ENCODE measurements around the gene CHN1. TPM values are rescaled to one million over a fixed set of nuclear protein-coding genes. Genes with fewer than 3 reads are reported as not detected.

Gene CHN1
- total RNA-seq, 1 experiment from 2014 or later: 0.41 TPM

- DNase-seq: no peak
- ChIA-PET CTCF (interaction anchor here (0.5 to 2.1 kb wide), 2 partner anchors 27 to 208 kb away, joined by 4 to 5 read pairs; no protein-coding TSS in a partner anchor), POLR2A (no interaction called here)
- Mint-ChIP-seq H3K36me3 (ENCODE audit: insufficient read depth, unreplicated experiment) (no peaks in the 10 kb centered on the region), H3K27me3 (ENCODE audit: insufficient read depth, unreplicated experiment) (peaks cover 4% of the 10 kb centered on the region), H3K4me1 (ENCODE audit: low read depth, unreplicated experiment) (no peaks in the 10 kb centered on the region), H3K27ac (ENCODE audit: unreplicated experiment) (no peak overlapping the region), H3K4me3 (ENCODE audit: unreplicated experiment) (no peak overlapping the region), H3K9me3 (ENCODE audit: unreplicated experiment) (no peaks in the 10 kb centered on the region)
- Histone ChIP-seq H3K4me1 (peaks cover 5% of the 10 kb centered on the region; the same call in 1 of the 2 replicates), H3K9me3 (no peaks in the 10 kb centered on the region), H3K27me3 (replicated peaks; ENCODE audit: control insufficient read depth, insufficient read depth, low read length) (no peaks in the 10 kb centered on the region), H3K36me3 (ENCODE audit: control insufficient read depth, insufficient read depth, low read length) (no peaks in the 10 kb centered on the region), H3K4me3 (ENCODE audit: low read depth, low read length) (no peak overlapping the region)
- peak in 1 of 2 experiments; percentile 16 for TF ChIP-seq CTCF (IDR thresholded peaks at IDR 0.05; ENCODE audit: insufficient read depth in 1 of 2, low read depth in 1 of 2, low read length in 1 of 2, severe bottlenecking in 1 of 2, unreplicated experiment in 1 of 2)
- no TSS peak for BruUV-seq (replicated peaks)
- intact Hi-C loops (cut with micrococcal nuclease; ENCODE audit: unreplicated experiment): loop anchor here (10.0 kb wide), 1 partner anchor 109 kb away; no protein-coding TSS in a partner anchor
Measured at GRCh38 chr2:174776223-174776622, 229.0 kb downstream of the CHN1 start.

DNA sequence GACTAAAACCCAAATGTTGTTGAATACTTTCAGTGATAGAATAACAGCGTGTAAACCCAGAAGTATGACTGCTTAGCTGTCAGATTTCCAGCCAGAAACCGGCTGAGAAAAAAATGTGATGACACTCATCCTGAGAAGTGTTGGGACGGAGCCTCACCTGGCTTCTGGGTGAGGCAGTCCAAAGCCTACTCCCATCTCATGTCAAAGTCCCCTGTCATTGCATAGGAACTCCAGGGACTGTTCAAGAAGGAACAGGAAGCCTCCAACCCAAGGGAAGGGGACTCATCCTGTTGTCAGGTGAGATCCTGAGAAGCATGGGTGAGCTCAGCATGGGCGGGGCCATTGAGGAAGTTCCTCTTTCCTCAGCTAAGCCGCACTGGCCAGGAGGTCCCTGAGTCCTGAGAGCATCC, 229.6 kb downstream of the CHN1 start:
- Histone ChIP-seq H3K4me3 (ENCODE audit: low read depth, low read length) (no peak overlapping the region), H3K36me3 (ENCODE audit: control insufficient read depth, insufficient read depth, low read length) (no peaks in the 10 kb centered on the region), H3K9me3 (no peaks in the 10 kb centered on the region), H3K27me3 (replicated peaks; ENCODE audit: control insufficient read depth, insufficient read depth, low read length) (no peaks in the 10 kb centered on the region), H3K4me1 (peaks cover 5% of the 10 kb centered on the region; the same call in 1 of the 2 replicates)
- no peak overlapping the region for H3K4me3 Mint-ChIP-seq (ENCODE audit: unreplicated experiment)
- no peaks in the 10 kb centered on the region for H3K36me3 Mint-ChIP-seq (ENCODE audit: insufficient read depth, unreplicated experiment)
- ChIA-PET CTCF (interaction anchor here (0.5 to 2.1 kb wide), 2 partner anchors 27 to 208 kb away, joined by 4 to 5 read pairs; no protein-coding TSS in a partner anchor), POLR2A (no interaction called here)
- H3K27ac Mint-ChIP-seq (ENCODE audit: unreplicated experiment): no peak overlapping the region
- intact Hi-C loops (cut with micrococcal nuclease; ENCODE audit: unreplicated experiment): loop anchor here (10.0 kb wide), 1 partner anchor 109 kb away; no protein-coding TSS in a partner anchor
- H3K27me3 Mint-ChIP-seq (ENCODE audit: insufficient read depth, unreplicated experiment): peaks cover 4% of the 10 kb centered on the region
- no peaks in the 10 kb centered on the region for H3K9me3 Mint-ChIP-seq (ENCODE audit: unreplicated experiment)
- no peaks in the 10 kb centered on the region for H3K4me1 Mint-ChIP-seq (ENCODE audit: low read depth, unreplicated experiment)
- no peak for TF ChIP-seq CTCF (IDR thresholded peaks at IDR 0.05; ENCODE audit: insufficient read depth in 1 of 2, low read depth in 1 of 2, low read length in 1 of 2, severe bottlenecking in 1 of 2, unreplicated experiment in 1 of 2)
- no peak for DNase-seq
- BruUV-seq (replicated peaks): no TSS peak

DNA sequence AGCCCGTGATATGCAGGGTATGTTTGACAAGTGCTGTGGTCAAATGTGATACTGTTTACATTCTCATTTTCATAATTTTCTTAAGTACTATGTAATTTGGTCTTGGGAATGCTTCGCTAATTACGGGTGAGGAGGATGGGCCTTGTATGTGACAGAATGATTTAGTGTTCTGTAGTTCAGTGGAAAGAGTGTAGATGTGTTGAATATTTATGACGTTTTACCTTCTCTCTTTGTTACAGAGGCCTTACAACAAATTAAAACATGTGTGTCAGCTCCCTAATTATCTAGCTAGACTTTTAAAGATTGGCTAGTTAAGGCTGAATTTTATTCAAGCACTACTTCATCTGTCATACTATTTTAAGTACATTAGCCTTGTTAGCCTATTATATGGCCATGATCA, 230.3 kb downstream of the CHN1 start:
- Mint-ChIP-seq H3K4me1 (ENCODE audit: low read depth, unreplicated experiment) (no peaks in the 10 kb centered on the region), H3K4me3 (ENCODE audit: unreplicated experiment) (no peak overlapping the region), H3K27me3 (ENCODE audit: insufficient read depth, unreplicated experiment) (peaks cover 4% of the 10 kb centered on the region), H3K9me3 (ENCODE audit: unreplicated experiment) (no peaks in the 10 kb centered on the region), H3K36me3 (ENCODE audit: insufficient read depth, unreplicated experiment) (no peaks in the 10 kb centered on the region), H3K27ac (ENCODE audit: unreplicated experiment) (no peak overlapping the region)
- BruUV-seq (replicated peaks): no TSS peak
- no peak for DNase-seq
- no peak for TF ChIP-seq CTCF (IDR thresholded peaks at IDR 0.05; ENCODE audit: insufficient read depth in 1 of 2, low read depth in 1 of 2, low read length in 1 of 2, severe bottlenecking in 1 of 2, unreplicated experiment in 1 of 2)
- H3K36me3 ChIP-seq (ENCODE audit: control insufficient read depth, insufficient read depth, low read length): no peaks in the 10 kb centered on the region
- no peaks in the 10 kb centered on the region for H3K9me3 ChIP-seq
- no peaks in the 10 kb centered on the region for H3K27me3 ChIP-seq (replicated peaks; ENCODE audit: control insufficient read depth, insufficient read depth, low read length)
- CTCF ChIA-PET: interaction anchor here (2.1 kb wide), 1 partner anchor 26 kb away, joined by 5 read pairs; no protein-coding TSS in a partner anchor
- POLR2A ChIA-PET: no interaction called here
- no peak overlapping the region for H3K4me3 ChIP-seq (ENCODE audit: low read depth, low read length)
- intact Hi-C loops (cut with micrococcal nuclease; ENCODE audit: unreplicated experiment): loop anchor here (10.0 kb wide), 1 partner anchor 110 kb away; no protein-coding TSS in a partner anchor
- peaks cover 5% of the 10 kb centered on the region; the same call in 1 of the 2 replicates for H3K4me1 ChIP-seq
